Measurements from ENCODE around the gene GALNT10. TPM values are rescaled to one million over a fixed set of nuclear protein-coding genes. Genes with fewer than 3 reads are reported as not detected.
A peak's percentile ranks its signal among the peaks of the same experiment; 100 is the strongest.

The GALNT10 gene
- polyA plus RNA-seq, 2 of the 4 experiments (the other 2 are of a cell fraction): 110 to 156 TPM

- WGBS (ENCODE audit: missing lambda C conversion rate): 93% methylated on average over 3 of the region's 3 CpGs
- TF ChIP-seq, protein P1, sequence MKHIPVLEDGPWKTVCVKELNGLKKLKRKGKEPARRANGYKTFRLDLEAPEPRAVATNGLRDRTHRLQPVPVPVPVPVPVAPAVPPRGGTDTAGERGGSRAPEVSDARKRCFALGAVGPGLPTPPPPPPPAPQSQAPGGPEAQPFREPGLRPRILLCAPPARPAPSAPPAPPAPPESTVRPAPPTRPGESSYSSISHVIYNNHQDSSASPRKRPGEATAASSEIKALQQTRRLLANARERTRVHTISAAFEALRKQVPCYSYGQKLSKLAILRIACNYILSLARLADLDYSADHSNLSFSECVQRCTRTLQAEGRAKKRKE (CRISPR knock-in tag; IDR thresholded peaks at IDR 0.05; ENCODE audit: low read depth): no peak
- TF ChIP-seq, protein P2, sequence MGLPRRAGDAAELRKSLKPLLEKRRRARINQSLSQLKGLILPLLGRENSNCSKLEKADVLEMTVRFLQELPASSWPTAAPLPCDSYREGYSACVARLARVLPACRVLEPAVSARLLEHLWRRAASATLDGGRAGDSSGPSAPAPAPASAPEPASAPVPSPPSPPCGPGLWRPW (IDR thresholded peaks at IDR 0.05): no peak
- no peak for TF ChIP-seq RFX5 (IDR thresholded peaks at IDR 0.05)
- no peak for TF ChIP-seq KDM5A (IDR thresholded peaks at IDR 0.05)
- TF ChIP-seq EHF (CRISPR knock-in tag; IDR thresholded peaks at IDR 0.05): no peak
- TF ChIP-seq PHF8 (IDR thresholded peaks at IDR 0.05; ENCODE audit: borderline replicate concordance, low read depth): no peak
- Histone ChIP-seq H3K9me3 (no peaks in the 10 kb centered on the region), H3K4me2 (peak overlapping the region; percentile 67; the same call in 2 of the 3 replicates), H3K27ac (peak overlapping the region; percentile 78 to 89), H3K4me3 (no peak overlapping the region), H3K4me1 (peaks cover 66% of the 10 kb centered on the region)
- FAIRE-seq (no peak), ATAC-seq (0 out of 6 replicates have a peak, but pooled peaks of 1 of the 2 experiments have one; percentile 5), DNase-seq (ENCODE audit: low read depth in 1 of 2, low spot score in 1 of 2) (no peak)
- ChIA-PET POLR2A (no interaction called here), CTCF (no interaction called here)
Observed at GRCh38 chr5:154370813-154371212, 180.3 kb downstream of the GALNT10 start.

DNA sequence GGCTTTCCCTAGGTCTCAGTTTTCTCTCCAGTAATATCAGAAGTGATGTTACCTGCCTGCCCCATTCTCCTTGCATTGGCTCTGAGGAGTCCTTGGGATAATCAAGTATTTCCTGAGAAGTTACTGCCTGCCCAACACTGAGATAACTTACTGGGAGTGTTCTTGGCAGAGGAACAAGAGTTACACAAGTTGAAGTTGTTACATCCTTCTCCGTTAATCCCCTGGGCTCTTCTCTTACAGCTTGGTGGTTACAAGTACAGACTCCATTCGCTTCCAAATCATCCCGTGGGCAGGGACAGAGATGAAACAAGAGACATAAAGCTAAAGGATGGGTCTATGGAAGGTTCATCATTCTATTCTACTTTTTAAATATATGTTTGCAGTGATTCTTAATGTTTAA is 181.2 kb downstream of the GALNT10 start:
- ATAC-seq (no peak), FAIRE-seq (no peak)
- CTCF ChIA-PET: interaction anchor here (1.2 to 1.6 kb wide), 2 partner anchors 33 to 175 kb away, joined by 3 to 4 read pairs; no protein-coding TSS in a partner anchor

More for the DNA sequence above, 181.2 kb downstream of the GALNT10 start:
- DNase-seq (ENCODE audit: low read depth in 1 of 2, low spot score in 1 of 2): peak in 1 of 2 experiments; percentile 28
- no peak overlapping the region for H3K4me3 ChIP-seq
- H3K4me1 ChIP-seq: peaks cover 57% of the 10 kb centered on the region
- WGBS (ENCODE audit: missing lambda C conversion rate): 65% methylated on average over 3 of the region's 3 CpGs
- TF ChIP-seq USF2 (IDR thresholded peaks at IDR 0.05) (no peak), REST (IDR thresholded peaks at IDR 0.05) (no peak), CTCF (IDR thresholded peaks at IDR 0.05) (no peak), EHMT2 (IDR thresholded peaks at IDR 0.05; ENCODE audit: low read depth) (no peak)
- TF ChIP-seq, protein P3, sequence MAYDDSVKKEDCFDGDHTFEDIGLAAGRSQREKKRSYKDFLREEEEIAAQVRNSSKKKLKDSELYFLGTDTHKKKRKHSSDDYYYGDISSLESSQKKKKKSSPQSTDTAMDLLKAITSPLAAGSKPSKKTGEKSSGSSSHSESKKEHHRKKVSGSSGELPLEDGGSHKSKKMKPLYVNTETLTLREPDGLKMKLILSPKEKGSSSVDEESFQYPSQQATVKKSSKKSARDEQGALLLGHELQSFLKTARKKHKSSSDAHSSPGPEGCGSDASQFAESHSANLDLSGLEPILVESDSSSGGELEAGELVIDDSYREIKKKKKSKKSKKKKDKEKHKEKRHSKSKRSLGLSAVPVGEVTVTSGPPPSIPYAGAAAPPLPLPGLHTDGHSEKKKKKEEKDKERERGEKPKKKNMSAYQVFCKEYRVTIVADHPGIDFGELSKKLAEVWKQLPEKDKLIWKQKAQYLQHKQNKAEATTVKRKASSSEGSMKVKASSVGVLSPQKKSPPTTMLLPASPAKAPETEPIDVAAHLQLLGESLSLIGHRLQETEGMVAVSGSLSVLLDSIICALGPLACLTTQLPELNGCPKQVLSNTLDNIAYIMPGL (CRISPR knock-in tag; IDR thresholded peaks at IDR 0.05; ENCODE audit: borderline replicate concordance): no peak
- POLR2A ChIA-PET: interaction anchor here (0.9 kb wide), 1 partner anchor 157 kb away, joined by 3 read pairs; no protein-coding TSS in a partner anchor
- peak overlapping the region; percentile 78 to 89 for H3K27ac ChIP-seq
- peak overlapping the region; percentile 67 for H3K4me2 ChIP-seq
- H3K9me3 ChIP-seq: no peaks in the 10 kb centered on the region
